SK-N-SH (cell line): Measurements from ENCODE around the gene PDE6A. TPM values are rescaled to one million over a fixed set of nuclear protein-coding genes. Genes with fewer than 3 reads are reported as not detected.

ENCODE experiments used
- CTCF ChIA-PET: fragments of 300-600, 350-600 bp; formaldehyde crosslinking; extraction: SDS; loops from one replicate; lab custom pipeline; 2021; lab: Yijun Ruan, JAX
- POLR2A ChIA-PET: fragments of 350-600 bp; sonication (Branson Sonifier 250); formaldehyde crosslinking; extraction: SDS; loops from one replicate; lab custom pipeline; 2020; ENCODE audit warnings: antibody characterized with exemption, inconsistent platforms; lab: Yijun Ruan, JAX
- DNase-seq: peaks from one replicate; pipeline ENCODE4 v3.0.0; 2012
- H2AFZ ChIP-seq: fragments of 200-600 bp; sonication (generic); 2 replicates; pipeline ENCODE4 v1.8.1; 2016; ENCODE audit warnings: antibody characterized with exemption, mild to moderate bottlenecking, low read depth
- H3F3A ChIP-seq: fragments of 200-600 bp; sonication (generic); replicated peaks from 2 replicates; pipeline ENCODE3; 2016; ENCODE audit warnings: antibody characterized with exemption, mild to moderate bottlenecking; ENCODE audit not compliant: insufficient read depth
- H3K27ac ChIP-seq, 2 experiments: fragments of 200-500 bp in 1 of 2; fragments of 200-600 bp in 1 of 2; sonication (Bioruptor generic) in 1 of 2; sonication (generic), shearing (Covaris generic) in 1 of 2; 2 replicates each; pipeline versions ENCODE4 v1.5.1 to v1.6.1; 2014 to 2016; ENCODE audit warnings: low read depth in 2 of 2, inconsistent platforms in 1 of 2, low read length in 1 of 2, mild to moderate bottlenecking in 1 of 2, mixed read lengths in 1 of 2
- H3K27me3 ChIP-seq: fragments of 200-600 bp; sonication (generic), shearing (Covaris generic); 2 replicates; pipeline ENCODE4 v1.6.1; 2016; ENCODE audit warnings: mixed run types; ENCODE audit not compliant: insufficient read depth
- H3K36me3 ChIP-seq, 2 experiments: fragments of 200-500 bp in 1 of 2; fragments of 200-600 bp in 1 of 2; sonication (Bioruptor generic) in 1 of 2; sonication (generic) in 1 of 2; replicated peaks in 1 of 2; 2 replicates each; pipeline versions ENCODE3 to v1.5.1; 2014 to 2016; ENCODE audit warnings: low read length in 1 of 2, mild to moderate bottlenecking in 1 of 2; ENCODE audit not compliant: insufficient read depth in 2 of 2, control insufficient read depth in 1 of 2
- H3K4me1 ChIP-seq, 2 experiments: fragments of 200-500 bp in 1 of 2; fragments of 200-600 bp in 1 of 2; sonication (Bioruptor generic) in 1 of 2; sonication (generic), shearing (Covaris generic) in 1 of 2; 2 replicates each; pipeline versions ENCODE4 v1.5.1 to v1.6.1; 2014 to 2016; ENCODE audit warnings: low read depth in 1 of 2, low read length in 1 of 2, mixed run types in 1 of 2; ENCODE audit not compliant: insufficient read depth in 2 of 2, control insufficient read depth in 1 of 2
- H3K4me2 ChIP-seq: fragments of 200-600 bp; sonication (generic), shearing (Covaris generic); 2 replicates; pipeline ENCODE4 v1.6.1; 2017; ENCODE audit warnings: mixed run types
- H3K4me3 ChIP-seq, 2 experiments: fragments of 200-500 bp in 1 of 2; fragments of 200-600 bp in 1 of 2; sonication (Bioruptor generic) in 1 of 2; sonication (generic), shearing (Covaris generic) in 1 of 2; 2 replicates each; pipeline versions ENCODE4 v1.5.1 to v1.8.1; 2014 to 2016; ENCODE audit warnings: low read depth in 2 of 2, inconsistent platforms in 1 of 2, low read length in 1 of 2, mild to moderate bottlenecking in 1 of 2, mixed read lengths in 1 of 2, moderate library complexity in 1 of 2
- H3K79me2 ChIP-seq: fragments of 200-600 bp; sonication (generic); 2 replicates; pipeline ENCODE4 v1.8.1; 2017; ENCODE audit warnings: mild to moderate bottlenecking; ENCODE audit not compliant: insufficient read depth
- H3K9ac ChIP-seq: fragments of 200-600 bp; sonication (generic); 2 replicates; pipeline ENCODE4 v1.6.1; 2017; ENCODE audit warnings: mixed run types
- H3K9me2 ChIP-seq: fragments of 200-600 bp; sonication (generic); 2 replicates; pipeline ENCODE4 v1.6.1; 2017; ENCODE audit warnings: mixed run types
- H3K9me3 ChIP-seq: fragments of 200-600 bp; sonication (generic); 2 replicates; pipeline ENCODE4 v1.6.1; 2017; ENCODE audit warnings: mixed run types, mild to moderate bottlenecking, moderate library complexity
- H4K20me1 ChIP-seq: fragments of 200-600 bp; sonication (generic); 2 replicates; pipeline ENCODE4 v1.6.1; 2017; ENCODE audit warnings: mild to moderate bottlenecking, mixed run types; ENCODE audit not compliant: insufficient read depth
- ELF1 ChIP-seq: IDR thresholded peaks from 2 replicates; pipeline ENCODE4 v1.4.0; 2012
- EZH2phosphoT487 ChIP-seq: fragments of 200-600 bp; sonication (generic); IDR thresholded peaks from 2 replicates; pipeline ENCODE4 v1.6.1; 2017; ENCODE audit warnings: low read depth, mixed run types, mild to moderate bottlenecking, antibody characterized with exemption, moderate library complexity, borderline replicate concordance
- FOXJ3 ChIP-seq: sonication (generic); formaldehyde crosslinking; IDR thresholded peaks from 2 replicates; pipeline ENCODE4 v1.5.1; 2020; ENCODE audit warnings: mild to moderate bottlenecking, missing genetic modification reagents
- GATA2 ChIP-seq: sonication (generic); formaldehyde crosslinking; IDR thresholded peaks from 2 replicates; pipeline ENCODE4 v1.5.0; 2020; ENCODE audit warnings: mild to moderate bottlenecking, missing genetic modification reagents
- JUND ChIP-seq: IDR thresholded peaks from 2 replicates; pipeline ENCODE4 v1.4.0; 2012
- NRF1 ChIP-seq: IDR thresholded peaks from 2 replicates; pipeline ENCODE4 v1.6.1; 2012; ENCODE audit warnings: low read depth, mild to moderate bottlenecking, low read length
- RAD21 ChIP-seq: IDR thresholded peaks from 2 replicates; pipeline ENCODE4 v1.6.1; 2012; ENCODE audit warnings: mild to moderate bottlenecking, low read length
- RCOR1 ChIP-seq: fragments of 150-350 bp; IDR thresholded peaks from 2 replicates; pipeline ENCODE4 v1.6.1; 2017; ENCODE audit warnings: antibody characterized with exemption, low read length
- RFX5 ChIP-seq: IDR thresholded peaks from 2 replicates; pipeline ENCODE4 v1.6.1; 2012; ENCODE audit warnings: mild to moderate bottlenecking, improper control_type of control experiment, low read length
- SIN3A ChIP-seq: IDR thresholded peaks from 2 replicates; pipeline ENCODE4 v1.6.1; 2012; ENCODE audit warnings: low read depth, mild to moderate bottlenecking, low read length, moderate library complexity, borderline replicate concordance
- TAF1 ChIP-seq: IDR thresholded peaks from 2 replicates; pipeline ENCODE4 v1.6.1; 2012; ENCODE audit warnings: low read depth, mild to moderate bottlenecking, low read length, moderate library complexity, borderline replicate concordance
- YY1 ChIP-seq: IDR thresholded peaks from 2 replicates; pipeline ENCODE4 v1.4.0; 2012; ENCODE audit warnings: low read depth, mild to moderate bottlenecking
- WGBS: methylation state at CpG from one replicate; pipeline ENCODE4 v1.1.6; 2017; ENCODE audit warnings: low lambda C conversion rate; 5-methylcytosine and 5-hydroxymethylcytosine counted together
- polyA plus RNA-seq, 3 experiments: library from polyadenylated mRNA; depleted of rRNA; stranded (reverse); fragments of >200 nt; gene quantifications; 2 replicates each; pipeline ENCODE4 v1.2.3, GENCODE V29; 2012
- TF ChIP-seq, protein P1 (sequence below): IDR thresholded peaks from 2 replicates; pipeline ENCODE4 v1.4.0; 2012; ENCODE audit warnings: low read depth, borderline replicate concordance
- TF ChIP-seq, protein P2 (sequence below): fragments of 150-350 bp; IDR thresholded peaks from 2 replicates; pipeline ENCODE4 v1.6.1; 2017; ENCODE audit warnings: antibody characterized with exemption, low read length, low read depth, borderline replicate concordance
- TF ChIP-seq, protein P3 (sequence below): IDR thresholded peaks from 2 replicates; pipeline ENCODE4 v1.6.1; 2012; ENCODE audit warnings: mild to moderate bottlenecking, low read depth, low read length, moderate library complexity
- TF ChIP-seq, protein P4 (sequence below): fragments of 150-350 bp; IDR thresholded peaks from 2 replicates; pipeline ENCODE4 v1.6.1; 2016; ENCODE audit warnings: mild to moderate bottlenecking, low read depth, low read length
- TF ChIP-seq, protein P5 (sequence below): IDR thresholded peaks from 2 replicates; pipeline ENCODE4 v1.4.0; 2012; ENCODE audit warnings: low read depth, borderline replicate concordance
- TF ChIP-seq, protein P6 (sequence below): IDR thresholded peaks from 2 replicates; pipeline ENCODE4; 2012
- TF ChIP-seq, protein P7 (sequence below): fragments of 200-600 bp; sonication (generic); IDR thresholded peaks from 2 replicates; pipeline ENCODE4 v1.6.1; 2017; ENCODE audit warnings: antibody characterized with exemption, mild to moderate bottlenecking, moderate library complexity

The PDE6A gene
- polyA plus RNA-seq, 1 of the 3 experiments (the other 2 are of a cell fraction) = 0.05 TPM

DNA sequence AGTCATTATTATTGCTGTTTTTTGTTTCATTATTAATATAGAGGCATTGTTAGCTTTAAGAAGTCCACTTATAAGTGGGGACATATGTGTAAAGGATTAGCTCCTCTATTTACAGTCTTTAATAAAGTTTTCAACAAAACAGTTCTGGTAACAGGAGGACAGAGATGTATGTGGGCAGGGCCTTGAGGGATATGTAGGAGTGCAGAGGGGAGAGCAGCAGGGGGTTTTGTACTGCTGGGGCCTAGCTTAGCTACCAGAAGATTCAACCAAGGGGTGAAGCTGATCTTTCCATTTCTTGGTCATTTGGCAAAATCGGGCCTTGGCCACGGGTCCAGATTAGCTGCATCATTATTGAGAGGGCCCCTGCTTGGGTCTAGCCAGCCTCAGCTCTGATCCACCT is 124.6 kb downstream of the PDE6A start:
- H3K27ac ChIP-seq = no peak overlapping the region
- no peaks in the 10 kb centered on the region for H3K36me3 ChIP-seq
- ChIA-PET CTCF (interaction anchor here (1.4 to 32.2 kb wide), 4 partner anchors 8 to 181 kb away, joined by 6 to 730 read pairs (median 8); no protein-coding TSS in a partner anchor), POLR2A (no interaction called here)
- H2AFZ ChIP-seq = no peak overlapping the region
- TF ChIP-seq GATA2 (CRISPR knock-in tag) = no peak
- TF ChIP-seq, protein P1, sequence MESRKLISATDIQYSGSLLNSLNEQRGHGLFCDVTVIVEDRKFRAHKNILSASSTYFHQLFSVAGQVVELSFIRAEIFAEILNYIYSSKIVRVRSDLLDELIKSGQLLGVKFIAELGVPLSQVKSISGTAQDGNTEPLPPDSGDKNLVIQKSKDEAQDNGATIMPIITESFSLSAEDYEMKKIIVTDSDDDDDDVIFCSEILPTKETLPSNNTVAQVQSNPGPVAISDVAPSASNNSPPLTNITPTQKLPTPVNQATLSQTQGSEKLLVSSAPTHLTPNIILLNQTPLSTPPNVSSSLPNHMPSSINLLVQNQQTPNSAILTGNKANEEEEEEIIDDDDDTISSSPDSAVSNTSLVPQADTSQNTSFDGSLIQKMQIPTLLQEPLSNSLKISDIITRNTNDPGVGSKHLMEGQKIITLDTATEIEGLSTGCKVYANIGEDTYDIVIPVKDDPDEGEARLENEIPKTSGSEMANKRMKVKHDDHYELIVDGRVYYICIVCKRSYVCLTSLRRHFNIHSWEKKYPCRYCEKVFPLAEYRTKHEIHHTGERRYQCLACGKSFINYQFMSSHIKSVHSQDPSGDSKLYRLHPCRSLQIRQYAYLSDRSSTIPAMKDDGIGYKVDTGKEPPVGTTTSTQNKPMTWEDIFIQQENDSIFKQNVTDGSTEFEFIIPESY = no peak
- no peak for TF ChIP-seq FOXJ3 (CRISPR knock-in tag)
- TF ChIP-seq, protein P2, sequence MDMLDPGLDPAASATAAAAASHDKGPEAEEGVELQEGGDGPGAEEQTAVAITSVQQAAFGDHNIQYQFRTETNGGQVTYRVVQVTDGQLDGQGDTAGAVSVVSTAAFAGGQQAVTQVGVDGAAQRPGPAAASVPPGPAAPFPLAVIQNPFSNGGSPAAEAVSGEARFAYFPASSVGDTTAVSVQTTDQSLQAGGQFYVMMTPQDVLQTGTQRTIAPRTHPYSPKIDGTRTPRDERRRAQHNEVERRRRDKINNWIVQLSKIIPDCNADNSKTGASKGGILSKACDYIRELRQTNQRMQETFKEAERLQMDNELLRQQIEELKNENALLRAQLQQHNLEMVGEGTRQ = no peak
- no peak for TF ChIP-seq RAD21
- TF ChIP-seq RCOR1 = no peak
- TF ChIP-seq, protein P3, sequence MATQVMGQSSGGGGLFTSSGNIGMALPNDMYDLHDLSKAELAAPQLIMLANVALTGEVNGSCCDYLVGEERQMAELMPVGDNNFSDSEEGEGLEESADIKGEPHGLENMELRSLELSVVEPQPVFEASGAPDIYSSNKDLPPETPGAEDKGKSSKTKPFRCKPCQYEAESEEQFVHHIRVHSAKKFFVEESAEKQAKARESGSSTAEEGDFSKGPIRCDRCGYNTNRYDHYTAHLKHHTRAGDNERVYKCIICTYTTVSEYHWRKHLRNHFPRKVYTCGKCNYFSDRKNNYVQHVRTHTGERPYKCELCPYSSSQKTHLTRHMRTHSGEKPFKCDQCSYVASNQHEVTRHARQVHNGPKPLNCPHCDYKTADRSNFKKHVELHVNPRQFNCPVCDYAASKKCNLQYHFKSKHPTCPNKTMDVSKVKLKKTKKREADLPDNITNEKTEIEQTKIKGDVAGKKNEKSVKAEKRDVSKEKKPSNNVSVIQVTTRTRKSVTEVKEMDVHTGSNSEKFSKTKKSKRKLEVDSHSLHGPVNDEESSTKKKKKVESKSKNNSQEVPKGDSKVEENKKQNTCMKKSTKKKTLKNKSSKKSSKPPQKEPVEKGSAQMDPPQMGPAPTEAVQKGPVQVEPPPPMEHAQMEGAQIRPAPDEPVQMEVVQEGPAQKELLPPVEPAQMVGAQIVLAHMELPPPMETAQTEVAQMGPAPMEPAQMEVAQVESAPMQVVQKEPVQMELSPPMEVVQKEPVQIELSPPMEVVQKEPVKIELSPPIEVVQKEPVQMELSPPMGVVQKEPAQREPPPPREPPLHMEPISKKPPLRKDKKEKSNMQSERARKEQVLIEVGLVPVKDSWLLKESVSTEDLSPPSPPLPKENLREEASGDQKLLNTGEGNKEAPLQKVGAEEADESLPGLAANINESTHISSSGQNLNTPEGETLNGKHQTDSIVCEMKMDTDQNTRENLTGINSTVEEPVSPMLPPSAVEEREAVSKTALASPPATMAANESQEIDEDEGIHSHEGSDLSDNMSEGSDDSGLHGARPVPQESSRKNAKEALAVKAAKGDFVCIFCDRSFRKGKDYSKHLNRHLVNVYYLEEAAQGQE = no peak
- TF ChIP-seq EZH2phosphoT487 = no peak
- TF ChIP-seq JUND = no peak
- TF ChIP-seq, protein P4, sequence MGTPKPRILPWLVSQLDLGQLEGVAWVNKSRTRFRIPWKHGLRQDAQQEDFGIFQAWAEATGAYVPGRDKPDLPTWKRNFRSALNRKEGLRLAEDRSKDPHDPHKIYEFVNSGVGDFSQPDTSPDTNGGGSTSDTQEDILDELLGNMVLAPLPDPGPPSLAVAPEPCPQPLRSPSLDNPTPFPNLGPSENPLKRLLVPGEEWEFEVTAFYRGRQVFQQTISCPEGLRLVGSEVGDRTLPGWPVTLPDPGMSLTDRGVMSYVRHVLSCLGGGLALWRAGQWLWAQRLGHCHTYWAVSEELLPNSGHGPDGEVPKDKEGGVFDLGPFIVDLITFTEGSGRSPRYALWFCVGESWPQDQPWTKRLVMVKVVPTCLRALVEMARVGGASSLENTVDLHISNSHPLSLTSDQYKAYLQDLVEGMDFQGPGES = no peak
- TF ChIP-seq SIN3A = no peak
- TF ChIP-seq ELF1 = no peak
- TF ChIP-seq, protein P5, sequence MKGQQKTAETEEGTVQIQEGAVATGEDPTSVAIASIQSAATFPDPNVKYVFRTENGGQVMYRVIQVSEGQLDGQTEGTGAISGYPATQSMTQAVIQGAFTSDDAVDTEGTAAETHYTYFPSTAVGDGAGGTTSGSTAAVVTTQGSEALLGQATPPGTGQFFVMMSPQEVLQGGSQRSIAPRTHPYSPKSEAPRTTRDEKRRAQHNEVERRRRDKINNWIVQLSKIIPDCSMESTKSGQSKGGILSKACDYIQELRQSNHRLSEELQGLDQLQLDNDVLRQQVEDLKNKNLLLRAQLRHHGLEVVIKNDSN = no peak
- TF ChIP-seq, protein P6, sequence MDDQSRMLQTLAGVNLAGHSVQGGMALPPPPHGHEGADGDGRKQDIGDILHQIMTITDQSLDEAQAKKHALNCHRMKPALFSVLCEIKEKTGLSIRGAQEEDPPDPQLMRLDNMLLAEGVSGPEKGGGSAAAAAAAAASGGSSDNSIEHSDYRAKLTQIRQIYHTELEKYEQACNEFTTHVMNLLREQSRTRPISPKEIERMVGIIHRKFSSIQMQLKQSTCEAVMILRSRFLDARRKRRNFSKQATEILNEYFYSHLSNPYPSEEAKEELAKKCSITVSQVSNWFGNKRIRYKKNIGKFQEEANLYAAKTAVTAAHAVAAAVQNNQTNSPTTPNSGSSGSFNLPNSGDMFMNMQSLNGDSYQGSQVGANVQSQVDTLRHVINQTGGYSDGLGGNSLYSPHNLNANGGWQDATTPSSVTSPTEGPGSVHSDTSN = no peak
- TF ChIP-seq NRF1 = no peak
- no peak for TF ChIP-seq TAF1
- TF ChIP-seq, protein P7, sequence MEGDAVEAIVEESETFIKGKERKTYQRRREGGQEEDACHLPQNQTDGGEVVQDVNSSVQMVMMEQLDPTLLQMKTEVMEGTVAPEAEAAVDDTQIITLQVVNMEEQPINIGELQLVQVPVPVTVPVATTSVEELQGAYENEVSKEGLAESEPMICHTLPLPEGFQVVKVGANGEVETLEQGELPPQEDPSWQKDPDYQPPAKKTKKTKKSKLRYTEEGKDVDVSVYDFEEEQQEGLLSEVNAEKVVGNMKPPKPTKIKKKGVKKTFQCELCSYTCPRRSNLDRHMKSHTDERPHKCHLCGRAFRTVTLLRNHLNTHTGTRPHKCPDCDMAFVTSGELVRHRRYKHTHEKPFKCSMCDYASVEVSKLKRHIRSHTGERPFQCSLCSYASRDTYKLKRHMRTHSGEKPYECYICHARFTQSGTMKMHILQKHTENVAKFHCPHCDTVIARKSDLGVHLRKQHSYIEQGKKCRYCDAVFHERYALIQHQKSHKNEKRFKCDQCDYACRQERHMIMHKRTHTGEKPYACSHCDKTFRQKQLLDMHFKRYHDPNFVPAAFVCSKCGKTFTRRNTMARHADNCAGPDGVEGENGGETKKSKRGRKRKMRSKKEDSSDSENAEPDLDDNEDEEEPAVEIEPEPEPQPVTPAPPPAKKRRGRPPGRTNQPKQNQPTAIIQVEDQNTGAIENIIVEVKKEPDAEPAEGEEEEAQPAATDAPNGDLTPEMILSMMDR = no peak
- TF ChIP-seq RFX5 = no peak
- no peak for TF ChIP-seq YY1
- no peaks in the 10 kb centered on the region for H3K27me3 ChIP-seq
- H3K4me1 ChIP-seq = no peaks in the 10 kb centered on the region; a peak in 1 of 4 replicates
- H3K9ac ChIP-seq = no peak overlapping the region
- WGBS = 85% methylated on average over 2 of the region's 2 CpGs
- no peak for DNase-seq
- H3K4me3 ChIP-seq = no peak overlapping the region
- no peaks in the 10 kb centered on the region for H3K9me2 ChIP-seq
- H3F3A ChIP-seq = no peaks in the 10 kb centered on the region
- H4K20me1 ChIP-seq = no peaks in the 10 kb centered on the region
- no peaks in the 10 kb centered on the region for H3K9me3 ChIP-seq
- H3K4me2 ChIP-seq = no peak overlapping the region
- H3K79me2 ChIP-seq = no peaks in the 10 kb centered on the region
